B cell (primary cell): ENCODE measurements around the gene ASIC3.
A peak's percentile ranks its signal among the peaks of the same experiment; 100 is the strongest.

ENCODE experiments used
- CTCF ChIP-seq: fragments of 200-600 bp; IDR thresholded peaks from one replicate; pipeline ENCODE4 v1.8.0; 2022; ENCODE audit warnings: antibody characterized with exemption, mild to moderate bottlenecking
- EZH2 ChIP-seq: IDR thresholded peaks from 2 replicates; pipeline ENCODE4 v1.6.1; 2012; ENCODE audit warnings: borderline replicate concordance, low read depth, mild to moderate bottlenecking, moderate library complexity, low read length; ENCODE audit not compliant: insufficient read depth, poor library complexity, severe bottlenecking

- TF ChIP-seq CTCF (peak; percentile 33), EZH2 (peak; percentile 91)
Observed at GRCh38 chr7:151087245-151088018, 39.1 kb downstream of the ASIC3 start.
